ENCODE measurements around the gene CD28. TPM values are rescaled to one million over a fixed set of nuclear protein-coding genes. Genes with fewer than 3 reads are reported as not detected.
A peak's percentile ranks its signal among the peaks of the same experiment; 100 is the strongest.

CD28 gene
- total and polyA plus RNA-seq, 2 donors (not counting 1 experiment from before 2014, with no cell fraction given), result 0.03 TPM; not detected in 1

- no peak overlapping the region for H3K9ac ChIP-seq (ENCODE audit: insufficient read depth, low read length)
- no peak for DNase-seq (ENCODE audit: low read depth in 2 of 2)
- no peaks in the 10 kb centered on the region for H3K27me3 ChIP-seq (ENCODE audit: control insufficient read depth, insufficient read depth, low read length)
- no peaks in the 10 kb centered on the region for H3K4me1 ChIP-seq (ENCODE audit: control insufficient read depth, extremely low read depth, insufficient read depth, low read length)
- no peak overlapping the region for H3K27ac ChIP-seq (ENCODE audit: insufficient read depth, low read length)
- no peaks in the 10 kb centered on the region for H4K20me1 ChIP-seq (ENCODE audit: control insufficient read depth, extremely low read depth, insufficient read depth, low read length)
- no peak overlapping the region for H3K4me2 ChIP-seq (ENCODE audit: extremely low read depth, insufficient read depth, low read length)
- TF ChIP-seq EZH2 (IDR thresholded peaks at IDR 0.05; ENCODE audit: low read length, missing control alignments) (no peak), CTCF (conservative IDR thresholded peaks at IDR 0.05 in 1 of 2, IDR thresholded peaks at IDR 0.05 in 1 of 2; ENCODE audit: low read depth in 1 of 2, low read length in 2 of 2) (no peak)
- H2AFZ ChIP-seq (ENCODE audit: low read length), result no peak overlapping the region
- H3K79me2 ChIP-seq (ENCODE audit: control insufficient read depth, insufficient read depth, low read length), result no peaks in the 10 kb centered on the region
- no peaks in the 10 kb centered on the region for H3K9me3 ChIP-seq (ENCODE audit: control insufficient read depth, insufficient read depth, low read depth, low read length)
- no peak overlapping the region for H3K4me3 ChIP-seq (replicated peaks in 1 of 4; ENCODE audit: control extremely low read depth in 1 of 4, insufficient read depth in 1 of 4, low read depth in 3 of 4, low read length in 4 of 4)
- no peaks in the 10 kb centered on the region for H3K36me3 ChIP-seq (ENCODE audit: control insufficient read depth, insufficient read depth, low read length)
Measured at GRCh38 chr2:203714112-203714511, 7.7 kb downstream of the CD28 start.

- Histone ChIP-seq H2AFZ (ENCODE audit: low read length) (no peak overlapping the region), H3K9me3 (ENCODE audit: control insufficient read depth, insufficient read depth, low read depth, low read length) (no peaks in the 10 kb centered on the region), H3K4me1 (ENCODE audit: control insufficient read depth, extremely low read depth, insufficient read depth, low read length) (no peaks in the 10 kb centered on the region), H3K27me3 (ENCODE audit: control insufficient read depth, insufficient read depth, low read length) (no peaks in the 10 kb centered on the region), H3K79me2 (ENCODE audit: control insufficient read depth, insufficient read depth, low read length) (no peaks in the 10 kb centered on the region), H3K4me3 (replicated peaks in 1 of 4; ENCODE audit: control extremely low read depth in 1 of 4, insufficient read depth in 1 of 4, low read depth in 3 of 4, low read length in 4 of 4) (no peak overlapping the region), H3K27ac (ENCODE audit: insufficient read depth, low read length) (no peak overlapping the region), H3K36me3 (ENCODE audit: control insufficient read depth, insufficient read depth, low read length) (no peaks in the 10 kb centered on the region), H4K20me1 (ENCODE audit: control insufficient read depth, extremely low read depth, insufficient read depth, low read length) (no peaks in the 10 kb centered on the region), H3K4me2 (ENCODE audit: extremely low read depth, insufficient read depth, low read length) (no peak overlapping the region), H3K9ac (ENCODE audit: insufficient read depth, low read length) (no peak overlapping the region)
- no peak for DNase-seq (ENCODE audit: low read depth in 2 of 2)
- TF ChIP-seq CTCF (conservative IDR thresholded peaks at IDR 0.05 in 1 of 2, IDR thresholded peaks at IDR 0.05 in 1 of 2; ENCODE audit: low read depth in 1 of 2, low read length in 2 of 2) (no peak), EZH2 (IDR thresholded peaks at IDR 0.05; ENCODE audit: low read length, missing control alignments) (no peak)
Measured at GRCh38 chr2:203715744-203716143, 9.3 kb downstream of the CD28 start.

- Histone ChIP-seq H2AFZ (ENCODE audit: low read length) (no peak overlapping the region), H3K9me3 (ENCODE audit: control insufficient read depth, insufficient read depth, low read depth, low read length) (no peaks in the 10 kb centered on the region), H3K36me3 (ENCODE audit: control insufficient read depth, insufficient read depth, low read length) (no peaks in the 10 kb centered on the region), H4K20me1 (ENCODE audit: control insufficient read depth, extremely low read depth, insufficient read depth, low read length) (no peaks in the 10 kb centered on the region), H3K27me3 (ENCODE audit: control insufficient read depth, insufficient read depth, low read length) (no peaks in the 10 kb centered on the region), H3K27ac (ENCODE audit: insufficient read depth, low read length) (no peak overlapping the region), H3K4me2 (ENCODE audit: extremely low read depth, insufficient read depth, low read length) (no peak overlapping the region), H3K4me3 (replicated peaks in 1 of 4; ENCODE audit: control extremely low read depth in 1 of 4, insufficient read depth in 1 of 4, low read depth in 3 of 4, low read length in 4 of 4) (no peak overlapping the region), H3K79me2 (ENCODE audit: control insufficient read depth, insufficient read depth, low read length) (no peaks in the 10 kb centered on the region), H3K4me1 (ENCODE audit: control insufficient read depth, extremely low read depth, insufficient read depth, low read length) (no peaks in the 10 kb centered on the region), H3K9ac (ENCODE audit: insufficient read depth, low read length) (no peak overlapping the region)
- DNase-seq (ENCODE audit: low read depth in 2 of 2), result peak in 1 of 2 donors; percentile 13
- no peak for TF ChIP-seq CTCF (conservative IDR thresholded peaks at IDR 0.05 in 1 of 2, IDR thresholded peaks at IDR 0.05 in 1 of 2; ENCODE audit: low read depth in 1 of 2, low read length in 2 of 2)
- no peak for TF ChIP-seq EZH2 (IDR thresholded peaks at IDR 0.05; ENCODE audit: low read length, missing control alignments)
Measured at GRCh38 chr2:203718087-203718486, 11.6 kb downstream of the CD28 start.
